Cardiac fibroblast (primary cell): ENCODE measurements around the gene BAHD1.

ENCODE experiments used
- DNase-seq, 2 donors: peaks; one replicate each; pipeline versions ENCODE4 v3.0.0 to v3.0.0-alpha.2; 2010; ENCODE audit warnings: low read depth in 2 of 2
- H3K4me3 ChIP-seq, 2 donors: replicated peaks in 1 of 2; 1 replicate in 1 of 2; 2 replicates in 1 of 2; pipeline ENCODE4 v1.5.1; 2011; ENCODE audit warnings: low read depth in 2 of 2, low read length in 2 of 2, mild to moderate bottlenecking in 2 of 2, moderate library complexity in 1 of 2
- CTCF ChIP-seq: IDR thresholded peaks from one replicate; pipeline ENCODE4 v1.5.1; 2011; ENCODE audit warnings: low read depth, mild to moderate bottlenecking, low read length, inconsistent platforms

Gene BAHD1

GRCh38 chr15:40512440-40512839, 71.7 kb downstream of the BAHD1 start:
- no peak overlapping the region for H3K4me3 ChIP-seq
- no peak for TF ChIP-seq CTCF

GRCh38 chr15:40513609-40514008, 72.9 kb downstream of the BAHD1 start:
- TF ChIP-seq CTCF, result no peak
- no peak for DNase-seq
- no peak overlapping the region for H3K4me3 ChIP-seq

More at GRCh38 chr15:40512440-40512839, 71.7 kb downstream of the BAHD1 start:
- no peak for DNase-seq

GRCh38 chr15:40516322-40516721, 75.6 kb downstream of the BAHD1 start:
- TF ChIP-seq CTCF, result no peak
- DNase-seq, result no peak
- H3K4me3 ChIP-seq, result no peak overlapping the region
